Loucy (cell line): ENCODE results near the gene EFNA4.

Experiments
- CTCF ChIP-seq: fragments of 200-600 bp; sonication (generic); conservative IDR thresholded peaks from 2 replicates; pipeline ENCODE4 v1.5.1; 2014; ENCODE audit warnings: mild to moderate bottlenecking, antibody characterized with exemption, low read length
- EZH2phosphoT487 ChIP-seq: fragments of 200-600 bp; IDR thresholded peaks from 2 replicates; pipeline ENCODE4 v1.6.1; 2018; ENCODE audit warnings: antibody characterized with exemption, mild to moderate bottlenecking, moderate library complexity, borderline replicate concordance

- TF ChIP-seq EZH2phosphoT487 (no peak), CTCF (no peak)
Observed at GRCh38 chr1:155029513-155030242, 33.9 kb upstream of the EFNA4 start.
